HS-5 (cell line): ENCODE measurements around the gene ADTRP.
A peak's percentile ranks its signal among the peaks of the same experiment; 100 is the strongest.

Experiments used
- DNase-seq: peaks from one replicate; pipeline ENCODE4 v3.0.0-alpha.2; 2012; ENCODE audit warnings: low read depth

ADTRP gene

DNA sequence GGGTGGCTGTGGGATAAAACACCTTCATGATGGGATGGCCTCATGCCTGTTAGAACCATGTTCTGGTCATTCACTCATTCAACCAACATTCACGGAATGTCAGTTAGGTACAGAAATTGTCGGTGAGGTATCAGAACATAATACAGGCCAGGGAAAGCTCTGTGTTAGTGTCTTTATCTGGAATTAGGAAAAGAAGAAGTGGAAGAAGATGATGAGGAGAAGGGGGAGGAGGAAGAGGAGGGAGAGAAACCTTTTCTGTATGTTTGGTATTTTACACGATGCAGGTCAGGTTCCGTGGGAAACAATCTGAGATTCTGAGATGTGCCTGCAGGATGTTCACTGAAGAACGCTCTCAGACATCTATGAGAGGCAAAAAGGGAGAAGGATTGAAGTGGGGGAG lies 5.6 kb downstream of the ADTRP start:
- DNase-seq, result no peak

DNA sequence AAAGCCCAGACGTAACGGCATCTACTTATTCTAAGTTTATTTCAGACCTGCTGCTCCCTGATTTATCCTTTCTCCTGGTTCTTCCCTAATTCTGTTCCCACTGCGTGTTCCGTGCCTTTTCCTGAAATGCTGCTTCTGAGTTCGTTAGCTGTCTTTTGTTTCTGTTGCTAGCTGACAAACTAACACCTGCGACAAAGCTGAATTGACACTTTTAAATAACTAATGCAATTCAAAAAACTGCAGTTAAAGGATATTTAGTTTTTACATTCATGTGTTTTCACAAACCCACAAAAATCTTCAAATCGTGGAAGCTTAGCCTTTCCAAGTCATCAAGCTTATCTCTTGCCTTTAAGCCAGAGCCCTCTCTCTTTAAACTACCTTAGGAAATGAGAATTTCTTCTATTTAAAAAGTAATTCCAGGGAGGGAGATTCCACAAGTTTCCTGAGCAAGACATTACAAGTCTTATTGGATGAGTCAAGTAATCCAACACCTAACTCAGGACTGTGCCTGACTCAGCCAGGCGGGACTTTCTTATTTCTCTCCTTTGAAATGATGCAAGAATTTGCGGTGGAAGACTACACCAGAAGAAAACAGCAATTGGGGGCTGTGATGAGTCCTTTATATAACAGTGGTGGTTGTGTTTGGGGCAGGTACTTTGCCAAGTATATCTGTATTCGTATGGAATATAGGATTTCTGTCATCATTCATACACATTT lies 6.3 kb downstream of the ADTRP start:
- DNase-seq, result peak; percentile 88

DNA sequence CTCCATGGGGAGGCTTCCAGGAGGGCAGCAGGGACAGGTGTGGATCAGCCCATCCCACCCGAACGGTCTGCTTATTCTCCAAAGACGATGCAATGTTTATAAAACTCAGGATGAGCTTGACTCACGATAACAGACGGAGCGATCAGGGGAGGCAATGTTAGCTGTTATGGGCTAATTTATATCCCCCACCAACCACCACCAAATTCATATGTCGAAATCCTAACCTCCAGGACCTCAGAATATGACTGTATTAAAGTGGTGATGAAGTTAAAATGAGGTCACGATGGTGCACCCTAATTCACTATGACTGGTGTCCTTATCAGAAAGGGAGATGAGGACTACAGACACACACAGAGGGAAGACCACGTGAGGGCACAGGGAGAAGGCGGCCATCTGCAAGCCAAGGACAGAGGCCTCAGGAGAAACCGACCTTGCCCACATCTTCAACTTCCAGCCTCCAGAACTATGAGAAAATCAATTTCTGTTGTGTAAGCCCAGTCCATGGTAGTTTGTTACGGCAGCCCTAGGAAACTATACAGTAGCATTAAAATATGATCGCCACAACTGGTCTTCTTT lies 7.0 kb downstream of the ADTRP start:
- DNase-seq, result peak; percentile 73

DNA sequence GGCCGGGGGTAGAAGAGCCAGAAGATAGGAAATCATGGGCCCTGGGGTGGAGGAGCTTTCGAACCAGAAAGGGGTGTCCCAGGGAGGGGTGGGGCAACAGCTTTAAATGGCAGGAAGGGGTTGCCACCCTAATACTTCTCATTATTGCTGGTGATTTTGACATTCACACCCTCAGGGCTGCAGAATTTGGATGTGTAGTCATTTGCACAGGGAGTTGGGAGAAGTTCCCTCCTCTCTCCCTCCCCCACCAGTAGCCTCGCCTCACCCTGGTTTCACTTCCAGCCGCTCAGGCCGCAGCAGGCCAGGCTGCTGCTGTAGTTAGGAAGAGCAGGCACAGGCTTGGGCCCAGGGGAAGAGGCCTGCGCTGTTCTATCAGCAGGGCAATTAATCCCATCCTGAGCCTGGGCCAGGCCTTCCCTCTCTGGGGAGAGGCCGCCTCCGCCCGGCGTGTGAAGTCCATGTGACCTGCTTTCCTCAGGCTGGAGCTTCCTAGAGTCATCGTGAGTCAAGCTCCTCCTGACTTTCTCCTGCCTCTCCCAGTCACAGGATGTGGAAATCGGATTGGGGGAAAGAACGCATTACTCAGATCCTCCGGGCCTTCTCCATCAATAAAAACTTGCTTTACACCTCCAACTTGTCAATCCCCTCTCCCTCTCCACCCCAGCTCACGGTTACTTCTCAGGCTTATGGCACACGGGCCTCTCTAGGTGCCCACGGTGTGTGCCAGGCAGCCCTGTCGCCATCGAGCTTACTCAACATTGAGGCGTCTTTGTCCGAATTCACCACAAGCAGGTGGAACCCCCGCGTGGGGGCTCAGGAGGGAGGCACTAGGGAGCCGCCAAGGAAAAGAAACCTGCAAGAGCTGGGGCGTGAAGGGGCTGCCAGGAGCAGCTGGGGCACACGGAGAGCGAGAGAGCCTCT lies 7.8 kb downstream of the ADTRP start:
- DNase-seq, result peak; percentile 98

DNA sequence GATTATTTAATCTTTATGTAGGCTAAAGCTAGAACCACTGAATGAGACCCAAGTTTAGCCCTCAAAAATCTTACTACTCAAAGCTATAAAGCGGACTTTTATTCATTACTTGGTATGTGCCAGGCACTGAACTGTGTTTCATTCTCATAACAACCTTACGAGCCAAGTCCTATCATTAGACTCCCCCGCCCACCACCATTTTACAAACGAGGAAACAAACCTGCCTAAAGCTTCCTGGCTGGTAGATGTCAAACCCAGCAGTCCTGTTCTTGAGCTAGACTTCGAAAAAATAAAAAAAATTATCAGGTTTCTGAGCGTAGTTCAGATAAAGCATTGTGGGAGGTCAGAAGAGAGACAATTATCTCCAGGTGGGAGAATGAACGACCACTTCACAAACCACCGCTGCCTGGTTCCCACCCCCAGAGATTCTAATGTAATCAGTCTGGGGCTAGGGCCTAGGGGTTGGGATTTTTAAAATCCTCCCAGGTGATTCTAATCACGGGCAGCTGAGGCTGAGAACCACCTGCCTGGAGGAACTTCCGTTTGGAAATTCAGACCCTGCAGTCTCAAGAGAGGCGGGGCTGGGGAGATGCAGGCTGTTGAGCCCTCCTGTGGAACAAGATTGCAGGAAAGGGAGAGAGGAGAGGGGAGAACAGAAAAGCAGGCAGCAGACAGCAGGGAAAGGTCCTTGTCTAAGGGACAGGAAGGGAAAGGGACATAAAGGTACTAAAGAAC lies 8.6 kb downstream of the ADTRP start:
- no peak for DNase-seq

DNA sequence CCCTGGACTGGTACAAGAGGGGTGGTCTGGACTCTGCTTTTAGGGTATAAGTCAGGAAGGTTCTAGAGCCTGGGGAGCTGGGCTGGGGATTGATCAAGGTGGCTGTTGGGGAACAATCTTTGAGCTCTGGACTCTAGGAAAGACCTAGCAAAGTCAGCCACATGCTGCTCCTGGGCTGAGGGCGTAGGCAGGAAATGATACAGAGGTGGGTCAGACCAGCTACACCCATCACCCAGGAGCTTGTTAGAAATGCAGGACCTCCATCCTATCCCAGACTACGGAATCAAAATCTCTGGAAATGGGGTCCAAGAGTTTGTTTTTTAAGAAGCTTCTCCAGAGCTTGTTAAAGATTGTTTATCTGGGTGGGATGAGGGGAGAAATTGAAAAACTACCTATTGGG lies 9.4 kb downstream of the ADTRP start:
- DNase-seq, result no peak

DNA sequence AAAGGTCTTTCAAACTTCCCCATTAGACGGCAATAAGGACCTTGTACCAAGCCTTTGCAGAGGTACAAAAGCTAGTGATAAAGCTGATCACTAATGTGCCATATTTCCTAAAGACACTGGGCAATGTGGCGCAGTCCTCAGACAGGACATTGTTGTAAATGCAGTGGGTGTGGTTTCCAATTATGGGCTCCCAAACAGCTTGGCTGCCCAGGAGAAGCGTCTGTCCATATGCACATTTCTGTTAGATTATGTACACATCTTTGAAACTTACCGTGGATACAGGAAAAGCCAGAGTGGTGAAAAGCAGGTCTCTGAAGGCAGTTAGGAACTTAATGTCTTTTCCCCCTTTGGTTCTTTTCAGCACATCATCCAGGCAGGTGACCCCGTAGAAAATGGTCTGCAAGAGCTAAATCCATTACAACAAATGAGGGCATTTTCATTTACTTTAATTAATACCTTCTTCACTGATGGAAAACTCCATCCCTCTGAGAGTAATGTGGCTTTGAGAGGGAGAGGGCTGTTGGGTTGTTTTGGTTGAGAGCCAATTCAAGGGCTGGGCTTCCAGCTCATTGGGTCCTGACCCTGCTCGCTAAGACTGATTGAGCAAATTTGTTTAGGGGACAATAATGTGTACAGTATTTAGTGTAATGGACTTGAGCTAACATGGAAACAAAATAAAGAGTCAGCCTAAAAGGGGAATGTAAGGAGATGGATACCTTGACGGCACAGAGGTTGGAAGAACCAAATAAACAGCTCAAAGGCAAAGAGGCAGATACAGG lies 10.4 kb downstream of the ADTRP start:
- no peak for DNase-seq

DNA sequence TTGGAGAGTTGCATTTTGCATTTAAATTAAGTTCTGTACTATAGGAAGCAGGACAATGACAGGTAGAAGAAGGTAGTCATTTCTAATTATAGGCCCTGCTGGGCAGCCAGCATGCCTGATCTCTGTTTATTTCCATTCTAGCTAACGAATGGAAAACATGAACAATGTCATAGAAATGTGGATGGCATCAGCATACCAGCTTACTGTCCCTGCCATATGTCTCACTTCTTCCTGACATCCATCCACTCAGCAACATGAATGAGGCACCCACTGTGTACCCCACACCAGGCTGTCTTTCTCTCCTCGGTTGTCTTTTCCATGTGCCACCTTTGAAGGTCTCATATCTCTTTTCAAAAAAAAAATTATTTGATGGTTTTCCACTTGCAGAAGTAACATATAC lies 11.1 kb downstream of the ADTRP start:
- DNase-seq, result no peak

DNA sequence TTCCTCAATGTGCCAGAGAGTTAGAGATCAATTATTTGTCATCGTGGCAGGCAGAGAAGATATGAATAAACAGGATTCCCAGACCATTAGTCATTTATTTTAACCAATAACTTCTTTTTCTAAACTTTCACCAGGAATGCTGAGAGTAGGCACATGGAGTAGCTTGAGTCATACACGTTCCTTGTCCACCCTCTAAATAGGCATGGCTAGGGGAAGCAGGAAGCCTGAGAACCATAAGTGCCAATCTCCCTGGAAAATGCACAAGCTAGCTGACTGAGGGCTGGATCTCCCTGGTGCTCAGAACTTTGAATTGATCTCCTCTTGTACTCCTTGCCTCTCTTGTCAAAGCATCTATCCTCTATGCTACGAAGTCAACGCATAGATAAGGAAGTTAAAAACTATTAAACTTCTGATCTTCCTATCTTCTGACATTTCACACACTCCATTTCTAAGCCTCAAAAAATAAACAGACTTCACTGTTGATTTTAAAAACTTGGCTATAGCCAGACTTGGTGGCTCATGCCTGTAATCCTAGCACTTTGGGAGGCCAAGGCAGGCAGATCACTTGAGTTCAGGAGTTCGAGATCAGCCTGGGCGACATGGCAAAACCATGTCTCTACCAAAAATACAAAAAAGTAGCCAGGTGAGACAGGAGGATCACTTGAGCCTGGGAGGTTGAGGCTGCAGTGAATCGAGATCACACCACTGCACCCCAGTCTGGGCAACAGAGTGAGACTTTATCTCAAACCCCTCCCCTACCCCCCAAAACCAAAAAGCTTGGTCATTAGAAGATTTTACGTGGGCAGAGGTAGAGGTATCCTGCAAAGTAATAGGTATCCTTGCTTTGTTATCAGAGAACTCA lies 11.8 kb downstream of the ADTRP start:
- peak; percentile 90 for DNase-seq

DNA sequence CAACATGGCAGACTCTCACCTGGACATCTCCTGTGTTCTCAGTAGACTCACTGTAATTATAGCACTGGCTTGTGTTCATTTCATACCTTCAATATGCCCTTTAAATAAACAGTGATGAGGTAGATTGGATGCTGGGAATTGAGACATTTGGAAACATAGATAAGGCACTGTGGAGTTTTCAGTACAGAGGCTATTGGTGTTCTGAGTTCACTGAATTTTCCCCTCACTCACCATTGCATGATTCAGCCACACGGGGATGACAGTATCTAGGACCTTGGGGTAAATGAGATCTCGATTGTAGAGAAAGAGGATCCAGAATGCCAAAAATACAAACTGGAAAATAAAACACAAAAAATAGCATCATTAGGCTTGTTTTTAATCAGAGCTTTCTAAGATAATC lies 12.6 kb downstream of the ADTRP start:
- no peak for DNase-seq

DNA sequence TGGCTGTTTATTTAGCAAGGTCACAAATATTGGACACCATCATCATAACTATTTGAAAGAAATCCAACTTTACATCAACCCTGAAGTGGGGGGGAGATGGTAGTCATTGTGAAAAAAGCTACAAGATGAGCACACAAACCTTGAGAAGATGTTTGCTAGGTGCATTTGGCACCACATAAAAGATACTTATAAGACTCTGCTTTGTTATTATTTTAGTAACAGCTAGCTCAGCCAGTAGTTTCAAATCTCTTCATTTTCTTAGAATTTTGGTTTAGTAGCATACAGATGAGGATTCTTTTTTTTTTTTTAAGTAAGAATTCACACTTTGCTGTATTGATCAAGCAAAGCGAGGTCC lies 14.4 kb downstream of the ADTRP start:
- no peak for DNase-seq

DNA sequence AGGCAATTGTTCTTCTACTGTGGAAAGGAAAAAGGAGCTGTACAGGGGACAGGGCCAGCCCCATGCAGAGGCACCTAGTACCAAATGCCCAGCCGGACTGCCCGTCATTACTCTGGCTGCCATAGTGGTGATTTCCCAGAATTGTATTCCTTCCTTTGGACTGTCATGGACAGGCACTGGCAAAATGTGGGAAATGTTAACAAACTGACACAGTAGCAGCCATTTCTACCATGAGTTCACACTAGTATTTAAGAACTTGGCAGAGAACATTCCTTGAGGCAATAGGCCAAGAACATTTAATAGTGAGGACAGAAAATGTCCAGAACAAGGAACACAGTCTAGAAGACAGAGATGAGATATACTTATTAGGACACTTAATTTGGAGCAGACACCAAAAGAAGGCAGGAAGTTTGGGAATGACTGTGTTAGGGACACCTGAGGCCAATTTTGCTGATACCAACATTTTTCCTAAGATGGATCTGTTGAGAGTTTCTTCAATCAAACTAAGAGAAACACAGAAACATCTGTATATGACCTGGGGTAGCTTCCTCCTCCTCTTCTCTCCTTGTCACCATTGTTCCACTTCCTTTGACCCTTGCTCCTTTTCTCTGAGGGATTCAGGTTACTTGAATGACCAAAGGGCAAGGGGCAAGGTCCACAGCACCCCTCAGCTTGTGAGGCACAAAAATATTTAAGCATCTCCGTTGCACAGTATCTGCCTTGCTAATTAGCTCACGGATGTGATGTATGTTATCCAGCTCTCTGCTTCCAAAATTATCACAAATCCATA lies 14.9 kb downstream of the ADTRP start:
- no peak for DNase-seq

DNA sequence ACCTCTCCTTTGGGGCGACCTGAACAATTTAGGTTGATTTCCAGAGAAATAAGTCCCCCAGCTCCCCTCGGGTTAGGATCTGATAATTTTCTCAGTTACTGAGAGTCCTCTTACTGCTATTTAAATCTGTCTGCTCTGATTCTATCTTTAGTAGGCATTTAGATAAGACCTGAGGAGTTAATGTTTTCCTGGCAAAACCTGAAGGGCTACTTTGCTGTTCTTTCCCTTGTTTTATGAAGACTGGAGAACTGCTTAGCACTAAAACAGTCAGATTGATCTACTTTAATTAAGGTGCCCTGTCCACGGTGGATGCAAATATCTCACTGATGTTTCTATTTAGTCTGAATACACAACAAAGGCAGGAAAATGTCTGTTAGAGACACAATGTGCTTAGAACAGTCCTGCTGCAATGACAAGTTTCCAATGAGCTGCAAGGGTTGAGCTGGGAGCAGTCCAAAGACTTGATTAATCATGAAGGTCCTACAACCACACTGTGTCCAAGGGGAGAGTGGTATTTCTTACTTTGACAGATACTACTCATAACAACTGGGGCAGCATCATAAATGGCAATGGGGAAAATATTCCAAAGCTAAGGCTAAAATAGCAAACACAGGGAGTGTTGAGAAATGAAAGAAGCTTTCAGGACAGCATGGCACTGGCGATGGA lies 15.7 kb downstream of the ADTRP start:
- no peak for DNase-seq

DNA sequence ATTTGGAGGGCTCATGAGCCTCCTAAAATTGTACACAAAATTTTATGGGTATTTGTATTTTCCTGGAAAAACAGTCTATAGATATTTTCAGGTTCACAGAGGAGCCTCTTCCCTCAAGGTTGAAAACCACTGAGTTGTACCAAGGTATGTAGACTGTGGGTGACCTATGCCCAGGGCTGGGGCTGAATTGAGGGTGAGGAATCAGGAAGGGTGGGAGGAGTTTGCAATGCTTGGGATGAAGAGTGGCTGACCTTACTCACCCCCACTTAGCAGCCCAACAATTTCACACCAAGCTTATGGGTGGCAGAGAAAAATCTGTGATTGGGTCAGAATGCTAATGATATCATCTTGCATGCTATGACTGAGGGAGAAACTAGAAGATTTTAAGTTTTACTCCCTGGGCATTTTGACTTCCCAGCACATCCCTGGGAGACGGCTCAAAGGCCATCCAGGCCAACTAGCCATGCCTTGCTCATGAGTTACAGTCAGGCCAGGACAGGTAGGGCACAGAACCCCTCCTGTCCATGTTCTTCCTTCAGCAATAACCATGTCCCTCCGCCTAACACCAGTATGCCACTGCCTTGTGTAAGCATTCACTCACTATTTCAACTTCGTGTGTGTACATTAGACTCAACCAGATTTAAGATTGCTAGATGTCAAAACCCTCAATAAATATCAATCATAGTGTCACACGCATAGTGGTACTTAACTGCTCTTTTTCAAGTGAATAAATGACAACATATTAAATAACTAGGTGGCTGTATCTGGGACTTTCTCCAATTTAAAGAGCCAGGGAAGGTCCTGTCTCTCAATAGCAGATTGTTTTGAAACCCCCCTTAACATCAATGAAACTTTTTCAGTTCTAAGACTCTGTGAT lies 16.6 kb downstream of the ADTRP start:
- no peak for DNase-seq

DNA sequence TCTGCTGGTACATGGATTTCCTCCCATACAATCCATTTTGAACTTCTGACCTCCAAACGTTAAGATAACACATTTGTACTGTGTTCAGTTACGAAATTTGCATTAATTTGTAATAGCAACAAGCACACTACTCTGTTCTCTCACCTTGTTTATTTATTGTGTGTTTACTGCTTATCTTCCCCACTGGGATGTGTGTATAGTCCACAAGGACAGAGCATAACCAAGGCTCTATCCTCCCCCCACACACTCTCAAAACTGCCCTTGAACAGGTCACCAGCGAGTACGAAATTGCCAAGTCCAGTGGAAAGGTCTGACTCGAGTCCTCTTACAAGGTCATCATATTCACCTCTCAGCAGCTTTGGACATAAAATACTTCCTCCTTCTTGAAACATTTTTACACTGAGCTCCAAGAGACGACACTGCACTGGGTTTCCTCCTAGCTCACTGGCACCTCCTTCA lies 18.6 kb downstream of the ADTRP start:
- no peak for DNase-seq

DNA sequence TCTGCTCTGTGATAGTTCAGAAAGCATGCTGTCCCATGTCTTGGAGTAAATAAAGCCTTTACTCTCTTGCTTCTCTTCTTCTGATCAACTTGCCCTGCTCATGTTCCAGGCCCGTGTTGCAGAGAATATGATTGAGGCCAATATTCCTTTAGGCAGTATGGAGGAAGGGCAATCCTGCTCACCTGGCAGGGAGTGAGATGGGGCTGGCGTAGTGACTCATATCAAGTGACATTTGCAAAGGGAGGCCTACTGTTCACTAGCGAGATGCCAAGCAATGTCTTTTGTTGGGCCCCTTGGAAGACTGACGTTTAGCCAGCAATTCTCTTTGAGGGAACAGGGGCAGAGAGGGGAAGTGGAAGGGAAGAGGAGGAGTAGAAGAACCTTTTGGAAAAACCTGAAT lies 19.7 kb downstream of the ADTRP start:
- DNase-seq, result no peak

DNA sequence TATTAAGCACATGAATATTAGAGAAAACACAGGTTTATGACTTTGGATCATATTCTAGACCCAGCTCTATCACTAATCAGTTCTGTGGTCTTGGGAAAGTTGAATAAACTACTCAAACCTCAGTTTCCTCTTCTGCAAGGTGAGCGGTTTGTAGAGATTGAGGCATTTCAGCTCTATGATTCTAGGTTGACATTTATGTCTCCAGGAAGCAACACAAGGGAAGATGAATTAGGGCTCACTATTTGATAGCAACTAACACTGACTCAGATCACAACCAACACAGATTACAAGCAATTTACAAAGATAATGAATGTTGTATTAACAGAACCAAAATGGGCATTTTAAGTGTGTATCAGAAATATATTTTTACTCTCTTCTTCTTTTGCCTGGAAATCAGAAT lies 21.9 kb downstream of the ADTRP start:
- DNase-seq, result no peak

DNA sequence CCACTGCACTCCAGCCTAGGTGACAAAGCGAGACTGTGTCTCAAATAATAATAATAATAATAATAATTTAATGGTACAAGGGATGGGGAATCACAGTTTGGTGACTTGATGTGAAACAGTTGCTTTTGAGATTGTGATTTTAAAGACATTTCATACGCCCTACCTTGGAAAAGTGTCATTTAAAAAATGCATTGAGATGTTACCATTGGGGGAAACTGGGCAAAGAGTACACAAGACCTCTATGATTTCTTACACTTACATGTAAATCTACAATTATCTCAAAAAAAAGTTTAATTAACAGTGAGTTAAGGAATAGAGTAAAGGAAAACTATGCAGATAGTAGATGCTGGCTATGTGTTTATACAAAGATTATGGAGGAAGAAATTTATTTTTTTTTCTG lies 22.3 kb downstream of the ADTRP start:
- no peak for DNase-seq
